Measurements from ENCODE around the gene CALM3.

DNA sequence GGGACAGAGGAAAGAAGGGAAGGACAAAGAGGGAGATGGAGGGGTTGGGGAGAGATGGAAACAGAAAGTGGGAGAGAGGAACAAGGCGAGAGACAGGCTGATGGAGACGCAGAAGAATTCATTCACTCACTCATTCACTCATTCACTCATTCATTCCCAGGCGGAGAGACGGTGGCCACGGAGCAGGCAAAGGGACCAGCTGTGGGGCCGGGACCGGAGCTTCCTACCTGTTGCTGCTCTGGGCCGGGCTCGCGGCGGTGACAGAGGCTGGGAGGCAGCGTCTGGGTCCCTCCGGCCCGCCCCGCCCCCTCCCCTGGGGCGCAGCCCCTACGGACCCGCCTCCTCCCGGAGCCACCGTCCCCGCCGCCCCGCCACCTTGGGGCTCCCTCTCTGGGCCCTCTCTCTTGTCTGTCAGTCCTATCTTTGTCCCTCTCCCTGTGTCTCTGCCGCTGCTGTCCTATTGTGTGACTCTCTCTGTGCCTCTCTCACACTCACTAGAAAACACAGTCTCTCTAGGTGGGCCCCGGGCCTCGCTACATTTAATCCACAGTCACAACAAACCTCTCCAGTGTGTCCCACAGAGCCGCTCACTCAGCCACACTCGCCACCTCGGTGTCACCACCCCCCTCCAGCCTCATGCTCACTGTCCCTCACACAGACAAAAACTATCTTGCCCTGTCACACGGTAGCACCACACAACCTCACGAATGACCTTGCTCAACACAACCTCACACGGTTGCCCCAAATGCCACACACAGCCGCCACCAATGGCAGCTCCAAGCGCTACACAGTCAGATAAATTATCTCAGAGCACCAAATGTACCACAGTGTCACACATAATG lies 35.0 kb downstream of the CALM3 start, which contains the start of gene GNG8:
- TF ChIP-seq CTCF (IDR thresholded peaks at IDR 0.05) (no peak), EZH2 (IDR thresholded peaks at IDR 0.05) (no peak), EZH2phosphoT487 (IDR thresholded peaks at IDR 0.05) (no peak)
